IMR-90 (cell line): ENCODE results near the gene PLPP7.

Experiments
- NFE2L2 ChIP-seq: fragments of 150-350 bp; IDR thresholded peaks from 2 replicates; pipeline ENCODE4 v1.6.1; 2016; ENCODE audit warnings: low read depth, mild to moderate bottlenecking, low read length
- RAD21 ChIP-seq: IDR thresholded peaks from 2 replicates; pipeline ENCODE4 v1.6.1; 2012; ENCODE audit warnings: low read length, improper control_type of control experiment
- RFX5 ChIP-seq: IDR thresholded peaks from 2 replicates; pipeline ENCODE4 v1.8.0; 2012; ENCODE audit warnings: low read depth, mild to moderate bottlenecking, low read length, moderate library complexity
- TF ChIP-seq, protein P1 (sequence below): conservative IDR thresholded peaks from 2 replicates; pipeline ENCODE4 v1.5.1; 2012; ENCODE audit warnings: mild to moderate bottlenecking, low read depth, low read length, improper control_type of control experiment

DNA sequence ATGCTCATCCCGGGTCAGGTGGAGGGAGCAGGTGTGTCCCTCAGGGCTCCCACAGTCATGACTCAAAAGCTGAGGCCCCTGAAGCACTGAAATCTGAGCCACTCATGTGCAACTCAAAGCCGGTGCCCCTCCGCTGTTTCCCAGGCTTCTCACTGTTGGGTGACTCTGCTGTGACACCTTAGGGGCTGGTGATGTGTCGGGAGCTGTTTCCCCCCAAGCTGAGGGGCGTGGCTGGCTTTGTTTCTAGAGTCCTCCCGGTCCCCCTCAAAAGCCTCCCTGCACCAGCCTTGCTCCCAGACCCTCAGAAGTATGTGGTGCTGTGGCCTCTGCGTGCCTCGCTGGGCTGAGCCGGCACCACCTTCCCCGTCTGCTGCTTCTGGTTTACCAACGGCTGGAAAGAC is 39.7 kb downstream of the PLPP7 start:
- TF ChIP-seq RFX5 (no peak), RAD21 (no peak), NFE2L2 (no peak)
- TF ChIP-seq, protein P1, sequence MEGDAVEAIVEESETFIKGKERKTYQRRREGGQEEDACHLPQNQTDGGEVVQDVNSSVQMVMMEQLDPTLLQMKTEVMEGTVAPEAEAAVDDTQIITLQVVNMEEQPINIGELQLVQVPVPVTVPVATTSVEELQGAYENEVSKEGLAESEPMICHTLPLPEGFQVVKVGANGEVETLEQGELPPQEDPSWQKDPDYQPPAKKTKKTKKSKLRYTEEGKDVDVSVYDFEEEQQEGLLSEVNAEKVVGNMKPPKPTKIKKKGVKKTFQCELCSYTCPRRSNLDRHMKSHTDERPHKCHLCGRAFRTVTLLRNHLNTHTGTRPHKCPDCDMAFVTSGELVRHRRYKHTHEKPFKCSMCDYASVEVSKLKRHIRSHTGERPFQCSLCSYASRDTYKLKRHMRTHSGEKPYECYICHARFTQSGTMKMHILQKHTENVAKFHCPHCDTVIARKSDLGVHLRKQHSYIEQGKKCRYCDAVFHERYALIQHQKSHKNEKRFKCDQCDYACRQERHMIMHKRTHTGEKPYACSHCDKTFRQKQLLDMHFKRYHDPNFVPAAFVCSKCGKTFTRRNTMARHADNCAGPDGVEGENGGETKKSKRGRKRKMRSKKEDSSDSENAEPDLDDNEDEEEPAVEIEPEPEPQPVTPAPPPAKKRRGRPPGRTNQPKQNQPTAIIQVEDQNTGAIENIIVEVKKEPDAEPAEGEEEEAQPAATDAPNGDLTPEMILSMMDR: no peak
